HG03439 (cell line): ENCODE data around the gene MCRIP1.

Experiments
- ATAC-seq: cut with Tn5 transposase; IDR thresholded peaks from one replicate; pipeline ENCODE4 v1.9.1; 2021; ENCODE audit warnings: mild to moderate bottlenecking, moderate library complexity; ENCODE audit not compliant: unreplicated experiment

The MCRIP1 gene

DNA sequence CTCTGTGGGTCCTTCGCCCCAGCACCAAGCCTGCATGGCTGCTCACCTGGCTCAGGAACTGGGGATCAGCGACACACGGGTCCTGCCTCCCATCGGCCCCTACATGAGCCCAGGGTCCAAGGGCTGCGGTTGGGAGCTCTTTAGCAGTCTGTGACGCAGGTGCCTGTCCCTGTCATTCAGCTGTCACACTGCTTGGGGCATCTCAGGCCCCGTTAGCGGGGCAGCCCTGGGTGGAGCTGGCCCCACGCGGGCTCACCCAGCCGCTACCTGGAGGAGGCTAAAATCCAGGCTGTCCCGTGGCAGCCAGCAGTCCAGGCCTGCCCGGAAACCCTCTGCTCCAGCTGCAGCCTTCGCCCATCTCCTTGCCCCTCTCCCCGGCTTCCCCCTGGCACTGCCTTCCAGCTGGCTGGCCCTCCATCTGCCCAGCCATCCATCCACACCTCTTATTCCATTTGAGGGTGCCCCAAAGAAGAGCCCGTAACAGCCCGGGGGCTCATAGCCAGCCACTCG is 25.8 kb downstream of the MCRIP1 start:
- ATAC-seq, result no peak

DNA sequence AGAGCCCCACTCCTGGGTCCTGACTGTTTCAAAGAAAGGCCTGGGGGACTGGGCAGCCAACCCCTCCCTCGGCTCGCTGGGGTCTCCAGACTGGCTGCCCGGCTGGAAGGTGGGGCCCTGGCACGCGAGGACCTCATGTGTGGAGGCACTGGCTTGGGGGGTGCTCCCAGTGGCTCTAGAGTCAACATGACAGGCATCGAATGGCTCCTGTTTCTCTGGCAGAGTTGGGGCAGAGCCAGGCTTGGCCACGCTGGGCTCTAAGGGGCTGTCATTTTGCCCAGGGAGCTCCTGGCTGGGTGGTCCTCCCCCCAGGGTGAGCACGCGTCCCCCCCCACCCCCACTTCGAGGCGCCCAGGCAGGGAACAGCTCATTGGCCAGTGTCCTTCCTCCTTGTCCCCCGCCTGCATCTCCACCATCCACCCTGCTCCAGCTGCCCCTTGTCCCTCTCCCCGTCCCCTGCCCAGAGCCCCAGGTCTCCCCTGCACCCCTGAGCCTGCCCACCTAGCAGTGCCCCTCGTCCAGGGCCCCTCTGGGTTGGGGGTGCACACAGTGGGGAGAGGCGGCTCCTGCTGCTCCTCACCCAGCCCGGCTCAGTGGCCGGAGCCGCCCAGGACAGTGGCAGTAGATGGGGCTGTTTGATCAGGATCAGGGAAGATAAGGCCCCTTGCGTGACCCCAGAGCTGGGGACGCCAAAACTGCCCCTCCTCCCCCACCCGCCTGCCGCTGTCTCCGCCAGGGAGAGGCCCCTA is 26.5 kb downstream of the MCRIP1 start:
- no peak for ATAC-seq

DNA sequence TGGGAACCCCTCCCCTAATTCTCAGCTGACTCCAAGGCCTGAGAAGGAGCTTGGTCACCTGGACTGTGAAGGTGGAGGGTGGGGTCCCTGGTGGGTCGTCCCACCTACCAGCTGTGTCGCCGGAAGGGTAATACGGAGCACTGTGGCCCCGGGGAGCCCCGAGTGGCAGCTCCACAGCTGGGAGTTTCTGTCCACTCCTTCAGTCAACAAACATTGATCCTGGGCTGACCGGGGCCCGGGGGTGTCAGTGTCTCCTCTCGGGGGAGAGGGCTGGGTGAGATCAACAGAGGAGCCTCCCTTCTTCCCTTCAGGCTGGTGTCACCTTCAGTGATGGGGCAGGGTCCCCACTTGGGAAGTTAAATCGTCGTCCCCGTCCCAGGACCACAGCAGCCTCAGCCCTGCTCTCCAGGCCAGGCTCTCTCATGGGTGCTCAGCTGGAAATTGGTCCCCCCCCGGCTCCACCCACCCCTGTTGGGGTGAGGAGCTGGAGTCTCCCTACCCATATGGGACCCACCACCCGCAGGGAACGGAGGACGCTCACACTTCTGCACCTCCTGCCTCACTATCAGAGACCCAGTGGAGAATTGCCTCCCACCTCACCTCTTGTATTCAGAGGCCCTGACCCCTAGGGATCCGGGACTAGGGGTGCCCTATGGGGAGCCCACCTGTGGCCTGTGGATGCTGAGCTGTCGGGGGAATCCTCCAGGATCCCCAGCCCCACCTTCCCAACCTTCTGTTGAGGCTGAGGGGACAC is 27.2 kb downstream of the MCRIP1 start:
- no peak for ATAC-seq

DNA sequence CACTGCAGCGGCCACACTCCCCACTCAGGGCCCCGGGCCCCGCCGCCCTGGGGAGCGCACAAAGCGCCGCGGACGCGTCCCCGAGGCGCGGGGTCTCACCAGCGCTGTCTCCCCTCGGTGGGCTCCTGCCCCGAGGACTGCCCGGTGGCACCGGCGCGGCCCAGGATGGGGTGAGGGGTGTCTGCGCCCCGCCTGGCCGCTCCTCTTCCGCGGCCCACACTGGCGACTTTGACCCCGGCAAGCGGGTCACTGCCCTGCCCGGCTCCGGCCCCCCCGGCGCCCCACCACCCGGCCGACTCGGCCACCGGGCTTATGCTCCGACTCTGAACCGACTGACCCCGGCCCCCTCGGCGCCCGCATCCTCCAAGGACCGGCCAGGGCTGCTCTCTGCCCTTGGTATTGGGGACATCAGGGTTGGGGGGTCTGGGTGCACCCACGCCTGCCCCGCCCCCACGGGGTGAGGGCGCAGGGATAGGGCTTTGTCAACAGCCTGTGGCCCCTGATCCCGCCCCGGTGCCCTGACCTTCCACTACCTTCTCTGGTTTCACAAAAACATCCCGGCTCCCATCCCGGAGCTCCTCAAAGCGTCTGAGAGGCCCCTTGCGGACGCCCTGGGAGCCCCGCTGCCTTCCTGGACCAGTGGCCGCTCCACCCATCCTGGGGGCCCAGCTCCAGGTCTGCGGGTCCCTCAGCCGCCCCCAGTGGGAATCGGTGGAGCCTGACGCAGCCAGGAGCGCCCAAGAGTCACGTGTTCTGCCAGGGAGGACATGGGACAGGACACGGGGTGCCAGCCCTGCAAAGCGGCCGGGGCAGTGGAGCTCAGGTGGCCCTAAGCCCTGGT is 28.3 kb downstream of the MCRIP1 start:
- ATAC-seq, result no peak

DNA sequence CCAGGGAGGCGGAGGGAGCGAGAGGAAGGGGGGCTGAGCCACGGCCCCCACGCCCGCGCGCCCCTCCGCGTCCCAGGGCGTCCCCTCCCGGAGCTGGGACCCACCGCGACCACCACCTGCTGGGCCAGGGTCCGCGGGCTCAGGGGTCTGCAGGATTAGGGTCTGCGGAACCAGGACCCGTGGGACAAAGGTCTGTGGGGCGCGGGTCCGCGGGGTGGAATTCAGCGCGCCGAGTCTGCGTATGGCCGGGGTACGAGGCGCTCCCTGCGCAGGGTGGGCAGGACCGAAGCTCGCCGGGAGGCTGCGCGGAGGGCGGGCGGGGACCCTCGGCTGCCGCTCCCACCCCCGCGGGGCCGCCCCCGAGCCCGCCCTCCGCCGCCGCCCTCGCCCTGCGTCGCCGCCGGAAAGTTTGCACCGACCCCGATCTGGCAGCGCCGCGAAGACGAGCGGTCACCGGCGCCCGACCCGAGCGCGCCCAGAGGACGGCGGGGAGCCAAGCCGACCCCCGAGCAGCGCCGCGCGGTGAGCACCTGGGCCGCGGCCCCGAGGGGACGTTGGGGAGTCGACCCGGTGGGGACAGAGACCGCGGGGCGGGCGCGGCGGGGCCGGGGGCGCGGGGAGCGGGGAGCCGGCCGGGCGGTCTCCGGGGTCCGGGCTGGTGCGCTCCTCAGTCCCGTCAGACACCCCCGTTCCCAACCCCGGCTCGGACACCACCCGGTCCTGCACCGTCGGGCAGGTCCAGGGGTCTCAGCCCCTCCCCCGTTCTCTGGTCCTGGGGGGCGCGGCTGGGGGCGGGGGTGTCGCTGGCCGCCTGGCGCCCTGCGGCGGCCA is 29.1 kb downstream of the MCRIP1 start, which contains the start of gene GCGR:
GCGR (plus strand) TSS at position 423 of the 831 bp plus-strand sequence. CDS start 4,869 bp downstream, outside the sequence.
- ATAC-seq, result no peak

DNA sequence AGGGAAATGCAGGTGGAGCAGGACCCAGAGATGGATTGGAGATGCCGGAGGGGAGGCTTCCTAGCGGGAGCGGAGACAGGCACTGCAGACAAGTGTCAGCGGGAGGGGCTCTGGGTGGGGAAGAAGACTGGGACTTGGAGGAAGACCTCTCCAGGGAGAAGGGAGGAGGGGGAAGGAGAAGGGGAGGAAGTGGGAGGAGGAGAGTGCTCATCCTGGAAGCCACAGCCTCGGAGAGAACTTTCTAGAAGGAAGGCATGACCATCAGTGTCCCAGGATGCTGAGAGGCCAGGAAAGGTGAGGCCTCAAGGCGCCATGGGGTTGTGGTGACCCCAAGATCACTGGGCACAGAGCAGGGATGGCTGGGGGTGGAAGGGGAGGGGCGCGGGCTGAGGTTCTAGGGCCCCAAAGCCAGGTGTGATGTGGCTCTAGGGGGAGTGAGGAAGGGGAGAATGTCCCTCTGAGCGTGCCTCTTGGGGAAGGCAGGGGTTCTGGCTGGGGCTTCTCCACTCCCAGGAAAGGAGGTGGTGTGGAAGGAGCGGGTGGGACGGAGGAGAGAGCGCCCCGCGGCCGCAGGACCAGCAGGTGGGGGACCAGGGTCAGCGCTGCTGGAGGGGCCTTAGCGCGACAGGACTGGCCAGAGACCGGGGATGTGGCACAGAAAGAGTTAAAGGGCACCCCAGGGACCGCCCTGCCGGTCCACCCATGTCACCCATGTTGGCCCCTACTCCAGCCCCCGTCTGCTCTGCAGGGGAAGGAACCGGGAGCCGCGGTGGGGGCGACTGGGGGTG is 30.0 kb downstream of the MCRIP1 start:
- no peak for ATAC-seq

DNA sequence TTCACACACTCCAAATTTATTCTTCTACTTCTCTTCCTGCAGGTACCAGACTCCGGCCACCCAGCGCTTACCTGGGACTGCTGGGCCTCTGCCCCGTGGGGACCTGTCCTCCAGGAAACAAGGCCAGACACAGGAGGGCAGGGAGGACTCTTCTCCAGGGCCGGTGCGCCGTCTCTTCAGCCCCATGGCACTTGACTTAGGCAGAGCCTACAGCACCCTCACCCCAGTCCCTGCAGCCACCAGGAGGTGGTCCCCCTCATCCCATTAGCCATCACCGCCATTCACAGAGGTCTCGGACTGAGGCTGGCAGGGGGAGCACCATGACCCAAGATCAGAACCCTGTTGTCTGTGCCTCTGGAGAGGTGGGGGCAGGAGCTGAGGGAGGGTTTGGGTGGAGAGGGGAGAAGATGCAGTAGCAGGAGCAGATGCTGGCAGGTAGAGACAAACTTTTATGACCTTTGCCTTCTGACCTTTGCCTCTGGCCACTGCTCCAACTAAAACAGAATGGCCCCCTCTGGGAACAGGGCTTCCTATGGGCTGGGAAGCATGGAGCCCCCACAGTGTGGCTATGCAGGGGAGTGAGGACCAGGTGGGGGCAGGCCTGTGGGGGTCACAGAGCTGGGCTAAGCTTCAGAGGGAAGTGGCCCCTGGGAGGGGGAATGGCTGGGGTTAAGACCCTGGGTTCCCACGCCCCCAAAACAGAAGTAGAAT is 30.9 kb downstream of the MCRIP1 start:
- ATAC-seq, result no peak

DNA sequence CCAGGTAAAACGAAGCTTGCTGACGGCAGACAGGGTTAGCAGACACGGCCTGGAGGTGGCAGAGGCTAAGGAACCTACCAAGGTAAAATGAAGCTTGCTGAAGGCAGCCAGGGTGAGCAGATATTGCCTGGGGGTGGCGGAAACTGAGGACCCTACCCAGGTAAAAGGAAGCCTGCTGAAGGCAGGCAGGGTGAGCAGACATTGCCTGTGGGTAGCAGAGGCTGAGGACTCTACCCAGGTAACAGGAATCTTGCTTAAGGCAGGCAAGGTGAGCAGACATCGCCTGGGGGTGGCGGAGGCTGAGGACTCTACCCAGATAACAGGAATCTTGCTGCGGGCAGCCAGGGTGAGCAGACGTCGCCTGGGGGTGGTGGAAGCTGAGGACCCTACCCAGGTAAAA is 31.8 kb downstream of the MCRIP1 start:
- no peak for ATAC-seq

DNA sequence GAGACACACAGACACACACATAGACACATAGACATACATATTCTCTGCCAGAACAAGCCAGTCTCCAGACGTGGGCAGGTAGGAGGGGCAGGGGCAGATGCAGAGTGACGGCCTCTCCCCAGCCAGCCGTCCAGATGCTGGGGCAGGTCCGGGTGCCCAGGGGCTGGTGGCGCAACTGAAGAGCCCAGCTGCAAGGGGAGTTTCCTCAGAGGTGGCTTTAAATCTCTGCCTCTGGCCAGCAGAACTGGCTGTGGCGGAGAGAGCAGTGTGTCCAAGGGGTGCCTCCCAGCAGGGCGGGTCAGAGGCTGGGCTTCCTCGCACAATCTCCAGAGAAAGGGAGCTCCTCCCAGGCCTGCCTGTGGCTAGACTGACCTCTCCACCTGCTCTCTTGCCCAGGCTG is 38.6 kb downstream of the MCRIP1 start:
- ATAC-seq, result no peak

DNA sequence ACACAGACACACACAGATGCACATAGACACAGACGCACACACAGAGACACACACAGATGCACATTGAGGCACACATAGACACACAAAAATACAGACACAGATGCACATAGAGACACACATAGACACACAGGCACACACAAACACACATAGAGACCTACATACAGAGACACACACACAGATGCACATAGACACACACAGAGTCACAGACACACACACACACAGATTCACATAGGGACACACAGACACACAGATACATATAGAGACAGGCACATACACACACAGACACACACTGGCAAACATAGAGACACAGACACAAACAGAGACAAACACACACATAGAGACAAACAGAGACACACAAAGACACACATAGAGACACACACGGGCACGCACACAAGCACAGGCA is 39.0 kb downstream of the MCRIP1 start:
- no peak for ATAC-seq

DNA sequence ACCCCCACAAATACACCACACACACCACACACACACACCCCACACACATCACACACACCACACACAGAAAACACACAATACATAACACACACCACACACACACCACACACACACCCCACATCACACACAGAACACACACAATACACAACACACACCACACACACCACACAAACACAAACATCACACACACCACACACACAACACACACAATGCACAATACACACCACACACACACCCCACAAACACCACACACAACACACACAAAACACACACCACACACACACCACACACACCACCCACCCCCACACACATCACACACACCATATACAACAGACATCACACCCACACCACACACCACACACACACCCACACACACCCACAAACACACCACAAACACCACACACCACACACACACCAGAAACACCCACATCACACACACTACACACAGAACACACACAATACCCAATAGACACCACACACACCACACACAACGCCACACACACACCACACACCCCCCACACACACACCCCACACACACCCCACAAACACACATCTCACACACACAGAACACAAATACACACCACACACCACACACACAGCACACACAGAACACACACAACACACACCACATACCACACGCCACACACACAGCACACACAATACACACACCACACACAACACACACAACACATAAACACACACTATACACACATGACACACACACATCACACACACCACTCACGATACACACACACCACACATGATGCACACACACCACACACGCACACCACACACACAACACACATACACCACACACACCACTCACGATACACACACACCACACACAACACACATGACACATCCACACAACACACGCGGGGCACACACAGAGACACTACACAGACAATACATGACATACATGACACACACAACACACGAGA is 40.1 kb downstream of the MCRIP1 start:
- ATAC-seq, result no peak
